ENCODE measurements around the gene FBXL14. TPM values are rescaled to one million over a fixed set of nuclear protein-coding genes. Genes with fewer than 3 reads are reported as not detected.

Gene FBXL14
- polyA plus RNA-seq, 1 donor from 2014 or later: 15.1 TPM

DNA sequence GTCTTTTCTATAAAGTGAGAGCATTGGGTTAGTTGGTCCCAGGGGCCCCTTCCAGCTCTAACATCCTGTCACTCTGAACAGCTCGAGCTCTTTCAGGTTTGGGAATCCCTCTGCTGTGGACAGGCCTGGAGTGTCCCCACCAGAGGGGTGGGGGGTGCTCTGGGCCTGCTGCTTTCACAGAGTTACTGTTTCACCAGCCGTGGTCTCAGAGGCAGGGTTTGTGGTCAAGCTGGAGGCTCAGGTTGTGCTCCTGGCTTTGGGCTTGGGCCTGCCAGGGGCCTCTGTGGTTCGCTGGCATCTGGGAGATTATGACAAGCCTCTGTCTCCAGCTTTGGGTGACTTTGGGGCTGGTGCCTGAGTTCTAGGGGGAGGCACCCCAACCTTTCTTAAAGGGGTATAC, 59.6 kb downstream of the FBXL14 start:
- TF ChIP-seq RAD21 (conservative IDR thresholded peaks at IDR 0.05) (no peak), SMC3 (conservative IDR thresholded peaks at IDR 0.05; ENCODE audit: poor library complexity) (no peak), POLR2AphosphoS5 (IDR thresholded peaks at IDR 0.05) (no peak), MXI1 (conservative IDR thresholded peaks at IDR 0.05; ENCODE audit: poor library complexity, severe bottlenecking) (no peak), CTCF (IDR thresholded peaks at IDR 0.05; ENCODE audit: poor library complexity, severe bottlenecking) (no peak), EP300 (conservative IDR thresholded peaks at IDR 0.05; ENCODE audit: poor library complexity, severe bottlenecking) (no peak), TAF1 (IDR thresholded peaks at IDR 0.05; ENCODE audit: low read depth) (no peak), EZH2 (IDR thresholded peaks at IDR 0.05; ENCODE audit: borderline replicate concordance, insufficient read depth, low read length, poor library complexity, severe bottlenecking) (no peak)
- TF ChIP-seq, protein P1, sequence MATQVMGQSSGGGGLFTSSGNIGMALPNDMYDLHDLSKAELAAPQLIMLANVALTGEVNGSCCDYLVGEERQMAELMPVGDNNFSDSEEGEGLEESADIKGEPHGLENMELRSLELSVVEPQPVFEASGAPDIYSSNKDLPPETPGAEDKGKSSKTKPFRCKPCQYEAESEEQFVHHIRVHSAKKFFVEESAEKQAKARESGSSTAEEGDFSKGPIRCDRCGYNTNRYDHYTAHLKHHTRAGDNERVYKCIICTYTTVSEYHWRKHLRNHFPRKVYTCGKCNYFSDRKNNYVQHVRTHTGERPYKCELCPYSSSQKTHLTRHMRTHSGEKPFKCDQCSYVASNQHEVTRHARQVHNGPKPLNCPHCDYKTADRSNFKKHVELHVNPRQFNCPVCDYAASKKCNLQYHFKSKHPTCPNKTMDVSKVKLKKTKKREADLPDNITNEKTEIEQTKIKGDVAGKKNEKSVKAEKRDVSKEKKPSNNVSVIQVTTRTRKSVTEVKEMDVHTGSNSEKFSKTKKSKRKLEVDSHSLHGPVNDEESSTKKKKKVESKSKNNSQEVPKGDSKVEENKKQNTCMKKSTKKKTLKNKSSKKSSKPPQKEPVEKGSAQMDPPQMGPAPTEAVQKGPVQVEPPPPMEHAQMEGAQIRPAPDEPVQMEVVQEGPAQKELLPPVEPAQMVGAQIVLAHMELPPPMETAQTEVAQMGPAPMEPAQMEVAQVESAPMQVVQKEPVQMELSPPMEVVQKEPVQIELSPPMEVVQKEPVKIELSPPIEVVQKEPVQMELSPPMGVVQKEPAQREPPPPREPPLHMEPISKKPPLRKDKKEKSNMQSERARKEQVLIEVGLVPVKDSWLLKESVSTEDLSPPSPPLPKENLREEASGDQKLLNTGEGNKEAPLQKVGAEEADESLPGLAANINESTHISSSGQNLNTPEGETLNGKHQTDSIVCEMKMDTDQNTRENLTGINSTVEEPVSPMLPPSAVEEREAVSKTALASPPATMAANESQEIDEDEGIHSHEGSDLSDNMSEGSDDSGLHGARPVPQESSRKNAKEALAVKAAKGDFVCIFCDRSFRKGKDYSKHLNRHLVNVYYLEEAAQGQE (IDR thresholded peaks at IDR 0.05; ENCODE audit: borderline replicate concordance): no peak
- Histone ChIP-seq H3K9me2 (ENCODE audit: insufficient read depth, low read length) (no peaks in the 10 kb centered on the region), H3K36me3 (ENCODE audit: insufficient read depth, low read length) (no peaks in the 10 kb centered on the region), H3K27me3 (ENCODE audit: insufficient read depth, low read depth, low read length) (no peaks in the 10 kb centered on the region), H3K9ac (ENCODE audit: low read length) (no peak overlapping the region), H3F3A (ENCODE audit: insufficient read depth, low read length, poor library complexity, severe bottlenecking) (no peaks in the 10 kb centered on the region), H3K79me2 (replicated peaks; ENCODE audit: insufficient read depth, low read length) (peaks cover 92% of the 10 kb centered on the region), H3K9me3 (ENCODE audit: low read length) (no peaks in the 10 kb centered on the region), H2AFZ (ENCODE audit: low read depth, low read length) (no peak overlapping the region), H3K27ac (ENCODE audit: low read length) (no peak overlapping the region), H3K4me3 (ENCODE audit: low read length) (no peak overlapping the region), H4K20me1 (ENCODE audit: insufficient read depth) (no peaks in the 10 kb centered on the region), H3K4me2 (ENCODE audit: low read length) (no peak overlapping the region)

DNA sequence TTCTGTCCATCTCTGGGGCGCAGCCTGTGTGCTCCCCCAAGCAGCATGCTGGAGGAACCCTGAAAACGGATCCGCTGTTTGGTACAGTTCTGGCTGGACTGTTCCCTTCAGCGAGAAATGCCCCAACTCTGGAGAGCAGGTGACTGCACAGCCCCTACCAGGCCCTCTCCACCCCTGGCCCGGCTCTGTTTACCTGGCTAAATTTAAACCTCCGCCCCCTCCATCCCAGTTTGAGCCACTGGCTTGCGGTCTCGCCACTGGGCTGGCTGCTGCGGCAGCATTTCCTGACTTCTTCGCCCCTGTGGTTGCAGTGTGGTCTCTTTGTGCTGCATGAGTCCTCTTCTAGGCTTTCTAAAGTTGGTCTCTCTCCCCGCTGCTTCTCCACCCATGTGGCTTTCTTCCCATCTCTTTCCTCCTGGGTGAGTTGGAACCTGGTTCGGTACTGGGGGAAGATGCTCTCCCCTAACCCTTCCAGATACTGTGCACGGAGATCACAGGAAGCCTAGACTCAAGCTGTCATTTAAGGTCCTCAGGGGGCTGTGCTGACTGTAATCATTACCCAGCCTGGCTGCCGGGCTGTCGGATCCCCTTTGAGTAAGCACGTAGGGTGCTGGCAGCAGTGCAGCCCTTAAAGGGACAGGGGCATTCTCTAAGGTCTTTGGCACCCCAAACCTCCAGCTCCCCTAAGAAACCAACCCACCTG, 60.6 kb downstream of the FBXL14 start:
- H3K27ac ChIP-seq (ENCODE audit: low read length): no peak overlapping the region
- no peaks in the 10 kb centered on the region for H3K36me3 ChIP-seq (ENCODE audit: insufficient read depth, low read length)
- peaks cover 92% of the 10 kb centered on the region for H3K79me2 ChIP-seq (replicated peaks; ENCODE audit: insufficient read depth, low read length)
- H2AFZ ChIP-seq (ENCODE audit: low read depth, low read length): no peak overlapping the region
- H3K27me3 ChIP-seq (ENCODE audit: insufficient read depth, low read depth, low read length): no peaks in the 10 kb centered on the region
- peak overlapping the region; percentile 35 for H3K4me2 ChIP-seq (ENCODE audit: low read length)
- H3K9ac ChIP-seq (ENCODE audit: low read length): peak overlapping the region; percentile 25
- no peaks in the 10 kb centered on the region for H4K20me1 ChIP-seq (ENCODE audit: insufficient read depth)
- peak overlapping the region; percentile 83 for H3K4me3 ChIP-seq (ENCODE audit: low read length)
- H3K9me3 ChIP-seq (ENCODE audit: low read length): no peaks in the 10 kb centered on the region
- no peaks in the 10 kb centered on the region for H3K9me2 ChIP-seq (ENCODE audit: insufficient read depth, low read length)
- H3F3A ChIP-seq (ENCODE audit: insufficient read depth, low read length, poor library complexity, severe bottlenecking): no peaks in the 10 kb centered on the region
- TF ChIP-seq, protein P1 (IDR thresholded peaks at IDR 0.05; ENCODE audit: borderline replicate concordance): no peak
- TF ChIP-seq RAD21 (conservative IDR thresholded peaks at IDR 0.05) (no peak), EP300 (conservative IDR thresholded peaks at IDR 0.05; ENCODE audit: poor library complexity, severe bottlenecking) (no peak), TAF1 (IDR thresholded peaks at IDR 0.05; ENCODE audit: low read depth) (no peak), EZH2 (IDR thresholded peaks at IDR 0.05; ENCODE audit: borderline replicate concordance, insufficient read depth, low read length, poor library complexity, severe bottlenecking) (no peak), MXI1 (conservative IDR thresholded peaks at IDR 0.05; ENCODE audit: poor library complexity, severe bottlenecking) (no peak)
